IPS DF 19.7 (cell line): Measurements from ENCODE around the gene FRS3.

Experiments used
- DNase-seq: peaks from one replicate; pipeline ENCODE4 v3.0.0-alpha.2; 2013; ENCODE audit warnings: low read depth, low spot score

Gene FRS3

GRCh38 chr6:41791305-41791704 lies 11.6 kb upstream of the FRS3 start:
- DNase-seq, result no peak

- no peak for DNase-seq
Measured at GRCh38 chr6:41790045-41790444, 10.3 kb upstream of the FRS3 start.

GRCh38 chr6:41789390-41789724 lies 9.7 kb upstream of the FRS3 start:
- no peak for DNase-seq

GRCh38 chr6:41787219-41787917 lies 7.7 kb upstream of the FRS3 start, which contains the start of gene TOMM6:
Gene TOMM6, plus strand, starts transcription at chr6:41787694. Its CDS starts 4 bp downstream, at chr6:41787698.
- no peak for DNase-seq

- no peak for DNase-seq
Measured at GRCh38 chr6:41786451-41787218, 6.9 kb upstream of the FRS3 start.

GRCh38 chr6:41785689-41786450 lies 6.2 kb upstream of the FRS3 start:
- DNase-seq, result no peak

- DNase-seq, result no peak
Measured at GRCh38 chr6:41785254-41785653, 5.6 kb upstream of the FRS3 start.

- DNase-seq, result no peak
Measured at GRCh38 chr6:41784581-41785171, 5.0 kb upstream of the FRS3 start.

GRCh38 chr6:41783106-41783780 lies 3.5 kb upstream of the FRS3 start:
- DNase-seq, result no peak

GRCh38 chr6:41781366-41781730 lies 1.6 kb upstream of the FRS3 start:
- no peak for DNase-seq

GRCh38 chr6:41780551-41781365 lies 1.1 kb upstream of the FRS3 start, which contains the start of gene PRICKLE4:
Gene PRICKLE4, plus strand, starts transcription at chr6:41780782. Its CDS starts 2,692 bp downstream, at chr6:41783474.
- no peak for DNase-seq

GRCh38 chr6:41779336-41779735 lies 364 bp downstream of the FRS3 start:
- DNase-seq, result no peak

- DNase-seq, result no peak
Measured at GRCh38 chr6:41778895-41779294, 805 bp downstream of the FRS3 start.

- no peak for DNase-seq
Measured at GRCh38 chr6:41777551-41778285, 2.0 kb downstream of the FRS3 start.

- no peak for DNase-seq
Measured at GRCh38 chr6:41775293-41775882, 4.3 kb downstream of the FRS3 start.

GRCh38 chr6:41774841-41775240 lies 4.9 kb downstream of the FRS3 start:
- DNase-seq, result no peak

GRCh38 chr6:41771058-41771983 lies 8.4 kb downstream of the FRS3 start:
- no peak for DNase-seq

GRCh38 chr6:41770381-41771057 lies 9.2 kb downstream of the FRS3 start:
- DNase-seq, result no peak
